ENCODE data around the gene OAS2.

DNA sequence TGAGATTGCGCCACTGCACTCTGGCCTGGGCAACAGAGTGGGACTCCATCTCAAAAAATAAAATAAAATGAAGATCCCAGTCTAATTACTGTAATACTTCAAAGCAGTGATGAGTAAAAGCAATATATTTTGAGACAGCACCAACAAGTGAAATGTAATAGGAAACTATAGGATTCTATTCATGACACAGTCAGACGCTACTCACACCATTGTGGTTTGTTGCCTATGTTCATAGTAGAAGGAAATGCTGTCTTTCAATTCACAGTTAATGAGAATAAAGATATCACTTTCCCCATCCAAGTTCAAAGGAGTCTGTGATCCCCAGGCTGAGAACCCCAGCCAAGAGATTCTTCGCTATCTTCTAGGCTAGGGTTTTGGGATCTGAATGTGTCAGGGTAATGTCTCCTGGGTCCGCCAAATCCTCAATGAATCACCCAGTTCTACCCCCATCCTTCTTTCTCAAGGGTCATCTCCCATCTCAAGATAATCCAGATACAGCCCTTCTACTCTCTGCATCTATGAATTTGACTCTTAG lies 61.7 kb downstream of the OAS2 start:
- TF ChIP-seq, protein P1, sequence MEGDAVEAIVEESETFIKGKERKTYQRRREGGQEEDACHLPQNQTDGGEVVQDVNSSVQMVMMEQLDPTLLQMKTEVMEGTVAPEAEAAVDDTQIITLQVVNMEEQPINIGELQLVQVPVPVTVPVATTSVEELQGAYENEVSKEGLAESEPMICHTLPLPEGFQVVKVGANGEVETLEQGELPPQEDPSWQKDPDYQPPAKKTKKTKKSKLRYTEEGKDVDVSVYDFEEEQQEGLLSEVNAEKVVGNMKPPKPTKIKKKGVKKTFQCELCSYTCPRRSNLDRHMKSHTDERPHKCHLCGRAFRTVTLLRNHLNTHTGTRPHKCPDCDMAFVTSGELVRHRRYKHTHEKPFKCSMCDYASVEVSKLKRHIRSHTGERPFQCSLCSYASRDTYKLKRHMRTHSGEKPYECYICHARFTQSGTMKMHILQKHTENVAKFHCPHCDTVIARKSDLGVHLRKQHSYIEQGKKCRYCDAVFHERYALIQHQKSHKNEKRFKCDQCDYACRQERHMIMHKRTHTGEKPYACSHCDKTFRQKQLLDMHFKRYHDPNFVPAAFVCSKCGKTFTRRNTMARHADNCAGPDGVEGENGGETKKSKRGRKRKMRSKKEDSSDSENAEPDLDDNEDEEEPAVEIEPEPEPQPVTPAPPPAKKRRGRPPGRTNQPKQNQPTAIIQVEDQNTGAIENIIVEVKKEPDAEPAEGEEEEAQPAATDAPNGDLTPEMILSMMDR (conservative IDR thresholded peaks at IDR 0.05) = no peak
- TF ChIP-seq ZFX (IDR thresholded peaks at IDR 0.05) = no peak

All from C4-2B (cell line).